Activated CD4-positive, alpha-beta T cell treated with anti-CD3 and anti-CD28 coated beads, Interleukin-10, Interleukin-2, amounts not matched to agents 100 ng/mL and 50 ng/mL, durations not matched to agents 16 hours and 8 hours (primary cell): ENCODE measurements around the gene CYP46A1.

Experiments used
- DNase-seq: peaks from one replicate; pipeline ENCODE4 v3.0.0-alpha.2; 2020

CYP46A1 gene

GRCh38 chr14:99764222-99764706, 80.2 kb downstream of the CYP46A1 start:
- no peak for DNase-seq

DNA sequence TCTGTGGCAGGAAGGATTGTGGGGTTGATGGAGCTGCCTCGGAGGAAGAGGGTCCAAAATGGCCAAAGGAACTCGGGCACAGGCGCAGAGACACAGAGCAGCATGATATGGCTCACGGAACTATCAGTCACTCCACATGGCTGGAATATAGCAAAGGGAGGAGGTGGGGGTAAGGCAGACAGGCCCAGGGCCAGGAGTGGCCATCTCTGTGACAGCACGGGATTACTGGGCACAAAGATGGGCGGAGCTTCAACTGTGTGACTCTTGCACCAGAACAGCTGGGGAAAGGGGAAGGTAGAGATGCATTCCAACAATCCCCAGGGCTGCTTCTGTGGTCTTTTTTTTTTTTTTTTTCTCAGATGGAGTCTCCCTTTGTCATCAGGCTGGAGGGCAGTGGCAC, 84.3 kb downstream of the CYP46A1 start:
- no peak for DNase-seq

- no peak for DNase-seq
Measured at GRCh38 chr14:99769123-99769522, 85.0 kb downstream of the CYP46A1 start.

GRCh38 chr14:99769799-99770198, 85.7 kb downstream of the CYP46A1 start:
- no peak for DNase-seq

- DNase-seq = no peak
Measured at GRCh38 chr14:99772371-99773283, 88.5 kb downstream of the CYP46A1 start.

DNA sequence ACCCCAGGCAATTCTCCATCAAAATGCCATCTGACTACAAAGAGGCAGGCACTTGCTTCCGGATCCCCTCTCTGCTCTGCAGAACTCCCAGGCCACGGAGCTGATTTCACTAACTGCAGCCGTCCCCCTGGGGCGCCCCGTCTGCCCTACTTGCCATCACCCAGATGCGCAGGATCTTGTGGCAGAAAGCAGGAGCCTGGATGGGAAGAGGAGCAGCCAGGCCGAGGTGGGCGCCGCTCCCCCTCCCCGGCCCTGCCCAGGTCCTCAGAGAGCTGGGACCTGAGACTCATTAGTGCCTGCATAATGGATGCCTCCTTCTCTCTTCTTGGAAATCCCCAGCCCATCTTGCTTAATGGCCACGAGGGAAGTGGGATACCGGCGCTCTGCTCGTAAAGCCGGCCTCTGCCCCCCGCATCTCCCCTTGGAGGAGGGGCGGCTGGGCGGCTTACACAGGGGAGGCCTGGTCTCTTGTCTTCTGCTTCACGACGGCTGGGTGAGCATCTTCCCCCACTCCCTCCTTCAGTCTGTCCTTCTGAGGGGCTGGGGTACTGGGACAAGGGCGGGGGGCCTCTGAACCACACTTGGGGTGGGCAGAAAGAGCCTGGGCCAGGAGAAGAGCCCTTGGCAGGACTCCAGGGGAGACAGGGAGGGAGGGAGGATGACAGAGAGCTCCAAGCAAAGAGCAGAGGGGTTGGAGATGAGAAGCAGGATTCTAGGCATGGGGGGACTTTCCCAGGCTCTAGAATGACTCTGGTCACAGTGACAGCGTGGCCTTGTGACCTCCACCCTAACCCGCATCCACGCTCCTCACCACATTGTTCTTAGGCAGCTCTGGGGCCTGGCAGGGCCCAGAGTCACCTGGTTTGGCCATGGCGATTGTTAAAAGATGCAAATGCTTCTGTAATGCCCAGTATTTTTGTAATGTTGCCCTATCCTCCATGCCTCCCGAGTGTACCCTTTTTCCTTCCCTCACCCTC, 89.7 kb downstream of the CYP46A1 start:
- no peak for DNase-seq

- DNase-seq = no peak
Measured at GRCh38 chr14:99774556-99775307, 90.6 kb downstream of the CYP46A1 start.

DNA sequence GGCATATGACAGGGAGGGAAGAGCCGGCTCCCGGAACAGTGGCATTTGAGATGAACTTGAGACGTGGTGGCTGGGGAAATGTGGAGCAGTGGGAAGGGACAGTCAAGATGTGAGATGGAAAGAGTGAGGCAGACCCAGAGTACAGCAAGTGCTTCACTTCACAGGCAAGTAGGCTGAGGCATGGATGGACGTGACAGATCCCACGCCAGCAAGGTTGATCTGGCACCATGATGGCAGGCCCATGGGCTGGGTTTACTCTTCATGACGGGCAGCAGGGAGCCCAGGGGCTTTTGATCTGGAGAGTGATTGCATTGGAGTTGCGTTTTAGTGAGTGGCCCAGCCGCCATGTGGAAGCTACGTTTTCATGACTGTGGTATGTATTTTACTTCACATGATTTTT, 91.3 kb downstream of the CYP46A1 start:
- no peak for DNase-seq
